Stimulated activated CD4-positive, alpha-beta T cell treated with anti-CD3 and anti-CD28 coated beads, Interleukin-4, amount 100 ng/mL, for 24 hours (primary cell): ENCODE data around the gene PCBP4.
A peak's percentile ranks its signal among the peaks of the same experiment; 100 is the strongest.

Experiments
- DNase-seq: peaks from one replicate; pipeline ENCODE4 v3.0.0-alpha.2; 2020

Gene PCBP4

GRCh38 chr3:51954713-51955112, 12.5 kb downstream of the PCBP4 start:
- DNase-seq, result no peak

- no peak for DNase-seq
Observed at GRCh38 chr3:51954105-51954504, 13.1 kb downstream of the PCBP4 start.

- no peak for DNase-seq
Observed at GRCh38 chr3:51953445-51953844, 13.8 kb downstream of the PCBP4 start.

- DNase-seq, result no peak
Observed at GRCh38 chr3:51950899-51951298, 16.4 kb downstream of the PCBP4 start.

- DNase-seq, result no peak
Observed at GRCh38 chr3:51949121-51949520, 18.1 kb downstream of the PCBP4 start.

- no peak for DNase-seq
Observed at GRCh38 chr3:51948016-51948580, 19.2 kb downstream of the PCBP4 start.

- DNase-seq, result no peak
Observed at GRCh38 chr3:51947215-51947900, 19.9 kb downstream of the PCBP4 start.

GRCh38 chr3:51946796-51947195, 20.5 kb downstream of the PCBP4 start:
- no peak for DNase-seq

- no peak for DNase-seq
Observed at GRCh38 chr3:51945926-51946705, 21.1 kb downstream of the PCBP4 start.

GRCh38 chr3:51945031-51945840, 22.0 kb downstream of the PCBP4 start:
- DNase-seq, result no peak

- no peak for DNase-seq
Observed at GRCh38 chr3:51944451-51945021, 22.7 kb downstream of the PCBP4 start.

GRCh38 chr3:51943451-51944391, 23.5 kb downstream of the PCBP4 start:
- DNase-seq, result no peak

- DNase-seq, result peak; percentile 67
Observed at GRCh38 chr3:51942603-51943450, 24.4 kb downstream of the PCBP4 start.

- DNase-seq, result peak; percentile 100
Observed at GRCh38 chr3:51941798-51942602, 25.3 kb downstream of the PCBP4 start, which contains the start of the genes PARP3 and RRP9. PARP3 (plus strand) TSS chr3:51942363; CDS start chr3:51943356, 993 bp downstream. RRP9 (minus strand) TSS chr3:51941904; CDS start chr3:51941867, 37 bp downstream.

GRCh38 chr3:51941463-51941797, 25.8 kb downstream of the PCBP4 start:
- no peak for DNase-seq

- no peak for DNase-seq
Observed at GRCh38 chr3:51940648-51941462, 26.4 kb downstream of the PCBP4 start.

GRCh38 chr3:51938780-51939425, 28.4 kb downstream of the PCBP4 start:
- no peak for DNase-seq
